ENCODE measurements around the gene SHD.

The SHD gene

DNA sequence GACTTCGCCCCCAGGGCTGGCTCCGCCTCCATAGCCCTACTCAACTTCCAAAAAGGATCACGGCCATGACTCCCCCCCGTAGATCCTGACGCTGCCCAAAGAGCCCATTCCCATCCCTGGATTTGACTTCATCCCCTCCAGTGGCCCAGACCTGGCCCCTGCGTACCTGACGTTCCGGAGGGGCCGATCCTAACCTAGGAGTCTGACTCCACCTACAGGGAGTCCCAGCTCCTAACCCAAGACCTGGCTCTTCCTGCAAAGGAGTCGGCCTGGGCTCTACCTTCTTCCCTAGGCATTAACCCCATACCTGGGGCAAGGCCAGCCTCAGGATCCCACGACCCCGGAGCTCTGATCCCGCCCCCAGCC, 48.8 kb downstream of the SHD start:
- no peak for DNase-seq

DNA sequence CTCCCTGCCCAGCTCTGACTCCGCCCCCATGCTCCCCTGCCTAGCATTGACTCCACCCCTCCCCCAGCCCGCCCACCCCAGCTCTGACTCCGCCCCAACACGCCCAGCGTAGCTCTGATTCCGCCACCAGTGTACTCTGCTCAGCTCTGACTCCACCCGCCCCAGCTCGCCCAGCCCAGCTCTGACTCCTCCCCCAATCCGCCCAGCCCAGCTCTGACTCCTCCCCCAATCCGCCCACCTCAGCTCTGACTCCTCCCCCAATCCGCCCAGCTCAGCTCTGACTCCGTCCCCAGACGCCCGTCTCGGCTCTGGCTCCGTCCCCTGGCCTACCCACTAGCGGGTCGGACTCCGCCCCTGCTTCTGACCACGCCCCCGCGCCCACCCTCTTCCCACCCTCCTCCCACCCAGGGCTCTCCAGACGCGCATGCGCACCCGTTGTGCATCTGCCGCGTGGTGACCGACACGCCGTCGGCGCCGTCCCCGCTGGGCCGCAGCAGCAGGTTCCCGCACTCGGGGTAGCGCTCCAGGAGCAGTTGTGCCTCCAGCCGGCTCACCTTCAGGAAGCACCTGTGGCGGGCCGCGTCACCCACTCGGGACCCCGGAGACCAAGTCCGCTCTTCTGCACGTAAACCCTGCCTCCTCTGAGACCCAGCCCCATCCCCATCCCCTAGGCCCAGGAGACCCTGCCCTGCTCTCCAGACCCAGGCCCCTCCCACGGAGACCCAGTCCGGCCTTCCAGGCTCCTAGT, 49.4 kb downstream of the SHD start:
- DNase-seq = peak; percentile 92

DNA sequence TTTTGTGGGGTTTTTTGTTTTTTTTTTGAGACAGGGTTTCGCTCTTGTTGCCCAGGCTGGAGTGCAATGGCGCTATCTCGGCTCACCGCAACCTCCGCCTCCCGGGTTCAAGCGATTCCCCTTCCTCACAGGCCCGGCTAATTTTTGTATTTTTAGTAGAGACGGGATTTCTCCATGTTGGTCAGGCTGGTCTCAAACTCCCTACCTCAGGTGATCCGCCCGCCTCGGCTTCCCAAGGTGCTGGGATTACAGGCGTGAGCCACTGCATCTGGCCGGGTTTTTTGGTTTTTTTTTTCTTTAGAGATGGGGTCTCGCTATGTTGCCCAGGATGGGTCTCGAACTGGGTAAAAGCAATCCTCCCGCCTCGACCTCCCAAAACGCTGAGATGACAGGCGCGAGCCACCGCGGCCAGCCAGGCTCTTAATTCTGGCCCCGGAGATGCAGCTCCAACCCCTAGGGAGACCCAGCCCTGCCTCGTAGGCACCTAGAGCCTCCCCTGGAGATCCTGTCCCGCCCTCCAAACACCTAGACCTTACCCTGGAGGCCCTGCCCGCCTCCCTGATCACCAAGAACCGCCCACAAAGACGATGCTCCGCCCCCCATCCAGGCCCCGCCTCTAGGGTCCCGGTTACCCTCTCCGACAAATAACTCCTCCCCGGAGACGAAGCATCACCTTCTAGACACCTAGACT, 50.1 kb downstream of the SHD start:
- DNase-seq = peak; percentile 57

DNA sequence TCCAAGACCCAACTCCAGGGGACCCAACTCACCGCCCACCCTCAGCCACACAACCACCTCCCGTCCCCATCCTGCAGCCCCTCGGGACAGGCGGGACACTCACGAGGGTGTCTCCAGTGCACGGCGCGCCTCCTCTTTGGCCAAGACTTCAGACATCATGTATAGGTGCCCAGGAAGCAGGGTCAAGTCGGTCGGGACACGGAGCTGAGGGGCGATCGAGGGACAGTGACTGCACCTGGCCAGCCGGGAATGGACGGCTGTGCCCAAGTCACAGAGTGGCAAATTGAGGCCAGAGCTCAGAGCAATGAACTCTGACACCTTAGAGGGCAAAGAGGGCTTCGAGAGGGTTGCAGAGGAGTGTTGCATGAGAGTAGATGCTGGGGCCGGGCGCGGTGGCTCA, 50.8 kb downstream of the SHD start:
- DNase-seq = no peak

DNA sequence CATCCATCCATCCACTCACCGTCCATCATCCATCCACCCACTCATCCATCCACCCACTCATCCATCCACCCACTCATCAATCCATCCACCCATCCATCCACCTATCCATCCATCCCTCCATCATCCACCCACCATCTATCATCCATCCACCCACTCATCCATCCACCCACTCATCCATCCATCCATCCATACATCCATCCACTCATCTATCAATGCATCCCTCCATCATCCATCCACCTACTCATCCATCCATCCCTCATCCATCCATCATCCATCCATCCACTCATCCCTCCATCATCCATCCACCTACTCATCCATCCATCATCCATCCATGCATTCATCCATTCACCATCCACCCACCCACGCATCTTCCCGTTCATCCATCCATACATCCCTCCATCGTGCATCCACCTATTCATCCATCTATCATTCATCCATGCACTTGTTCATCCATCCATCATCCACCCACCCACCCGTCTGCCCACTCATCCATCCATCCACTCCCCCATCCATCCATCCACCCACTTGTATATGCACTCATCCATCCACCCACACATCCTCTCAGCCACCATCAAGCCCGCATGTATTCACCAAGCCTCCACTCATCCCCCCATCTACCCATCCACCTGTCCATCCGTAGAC, 56.0 kb downstream of the SHD start:
- DNase-seq = no peak

DNA sequence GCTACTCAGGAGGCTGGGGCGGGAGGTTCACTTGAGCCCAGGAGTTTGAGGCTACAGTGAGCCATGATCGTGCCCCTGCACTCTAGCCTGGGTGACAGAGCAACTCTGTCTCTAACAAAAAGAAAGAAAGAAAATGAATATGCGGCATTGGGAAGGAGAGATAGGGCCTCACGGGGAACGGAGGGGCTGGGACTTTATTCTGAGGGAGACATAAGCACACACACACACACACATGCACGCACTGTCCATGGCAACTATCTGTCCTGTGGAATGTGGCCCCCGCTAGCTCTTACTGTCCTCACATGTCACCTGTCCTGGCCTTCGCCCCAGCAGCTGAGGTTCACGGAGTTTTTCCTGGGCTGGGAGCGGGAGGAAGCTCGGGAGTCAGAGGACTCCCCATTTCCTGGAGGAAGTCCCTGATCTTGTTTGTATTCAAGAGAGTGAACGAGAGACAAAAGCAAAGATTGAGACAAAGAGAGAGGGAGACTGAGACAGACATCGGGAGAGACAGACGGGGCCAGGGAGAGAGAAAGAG, 58.9 kb downstream of the SHD start:
- DNase-seq = no peak

DNA sequence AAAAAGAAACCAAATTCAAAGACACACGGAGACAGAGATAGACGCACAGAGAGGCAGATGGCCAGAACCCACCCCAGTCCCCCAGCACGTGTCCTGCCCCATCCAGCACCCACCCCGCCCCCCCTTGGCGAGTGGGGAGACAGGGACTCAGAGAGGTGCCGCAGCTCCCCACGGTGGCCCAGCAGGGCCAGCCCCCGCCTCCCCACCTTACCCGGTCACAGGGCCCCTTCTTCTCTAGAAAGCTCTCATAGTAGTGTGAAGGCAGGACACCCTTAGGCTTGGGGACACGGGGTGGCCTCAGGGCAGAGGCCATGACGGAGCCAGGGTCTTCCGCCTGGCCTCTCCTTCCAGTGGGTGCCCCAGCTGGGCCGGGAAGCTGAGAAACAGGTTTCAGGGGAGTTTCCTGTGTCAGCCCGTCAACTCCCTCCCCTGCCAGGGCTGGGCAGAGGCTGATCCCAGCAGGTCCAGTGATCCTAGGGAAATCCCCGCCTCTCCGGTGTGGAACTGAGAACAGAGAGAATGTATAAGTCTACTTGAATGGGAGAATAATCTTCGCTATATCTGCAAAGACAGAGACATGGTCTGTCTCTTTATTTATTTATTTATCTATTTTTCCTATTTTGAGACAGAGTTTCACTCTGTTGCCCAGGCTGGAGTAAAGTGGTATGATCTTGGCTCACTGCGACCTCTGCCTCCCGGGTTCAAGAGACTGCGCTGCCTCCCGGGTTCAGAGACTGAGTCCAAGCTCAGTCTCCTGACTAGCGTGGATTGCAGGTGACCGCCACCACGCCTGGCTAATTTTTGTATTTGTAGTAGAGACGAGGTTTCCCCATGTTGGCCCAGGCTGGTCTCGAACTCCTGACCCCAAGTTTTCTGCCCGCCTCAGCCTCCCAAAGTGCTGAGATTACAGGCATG, 59.6 kb downstream of the SHD start, which contains the start of gene STAP2:
Gene STAP2 (minus strand): TSS at position 387 of the 915 bp plus-strand sequence. CDS start 74 bp downstream, at position 313.
- DNase-seq = peak; percentile 54

Data from activated naive CD4-positive, alpha-beta T cell treated with anti-CD3 and anti-CD28 coated beads, Interleukin-2, amount 50 U/mL, for 16 hours (primary cell).